ENCODE results near the gene ATRNL1.

The ATRNL1 gene

DNA sequence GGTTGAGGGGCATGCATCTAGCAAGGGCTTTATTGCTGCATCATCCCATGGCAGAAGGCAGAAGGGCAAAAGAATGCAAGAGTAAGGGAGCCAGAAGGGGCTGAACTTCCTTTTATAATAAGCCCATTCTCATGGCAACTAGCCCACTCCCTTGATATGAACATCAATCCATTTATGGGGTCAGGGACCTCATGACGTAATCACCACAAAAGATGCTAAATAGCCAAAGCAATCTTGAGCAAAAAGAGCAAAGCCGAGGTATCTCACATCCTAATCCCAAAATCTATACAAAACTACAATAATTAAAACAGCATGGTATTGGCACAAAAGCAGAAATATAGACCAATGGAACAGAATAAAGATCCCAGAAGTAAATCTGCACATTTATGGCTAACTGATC, 499.9 kb downstream of the ATRNL1 start:
- in situ Hi-C loops (cut with HindIII; ENCODE audit: low sequenced_read_pairs), result no loop called here

- in situ Hi-C loops (cut with HindIII; ENCODE audit: low sequenced_read_pairs), result no loop called here
Observed at GRCh38 chr10:115604627-115605026, 511.5 kb downstream of the ATRNL1 start.

- in situ Hi-C loops (cut with HindIII; ENCODE audit: low sequenced_read_pairs), result no loop called here
Observed at GRCh38 chr10:115606086-115606485, 512.9 kb downstream of the ATRNL1 start.

DNA sequence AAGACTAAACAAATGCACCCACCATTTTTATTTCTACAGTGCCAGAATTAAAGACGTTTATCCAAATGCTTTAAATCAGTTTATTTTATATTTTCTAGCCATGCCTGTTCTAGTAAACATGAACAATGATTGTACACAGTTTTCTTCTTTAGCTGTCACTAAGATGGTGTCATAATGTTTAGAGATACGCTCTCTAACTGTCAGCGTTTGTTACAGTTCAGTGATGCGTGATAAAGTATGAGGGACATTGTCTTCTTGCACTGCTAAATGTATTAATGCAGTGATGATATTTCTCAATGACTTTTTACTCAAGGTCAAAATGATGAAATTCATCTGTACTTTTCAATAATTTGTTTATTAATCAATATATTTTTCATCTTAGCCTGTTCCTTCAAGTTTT, 513.6 kb downstream of the ATRNL1 start:
- in situ Hi-C loops (cut with HindIII; ENCODE audit: low sequenced_read_pairs), result no loop called here

DNA sequence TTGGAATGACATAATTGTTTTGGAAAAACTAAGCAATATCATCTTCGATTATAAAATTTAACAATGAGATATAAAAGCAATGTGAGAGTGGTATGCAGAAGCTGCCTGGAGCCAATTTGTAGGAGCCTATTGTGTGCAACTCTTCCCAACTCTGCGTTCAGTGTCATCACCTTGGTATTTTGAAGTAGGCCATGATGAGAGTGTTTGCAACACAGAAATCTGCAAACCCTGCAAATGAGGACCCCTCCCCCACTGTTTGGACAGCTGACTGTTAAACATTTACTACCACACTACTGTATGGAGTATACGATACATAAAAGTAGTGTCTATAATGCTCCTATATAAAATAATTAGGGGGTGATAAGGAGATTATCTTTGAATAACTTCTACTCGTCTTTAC, 531.3 kb downstream of the ATRNL1 start:
- in situ Hi-C loops (cut with HindIII; ENCODE audit: low sequenced_read_pairs), result no loop called here

DNA sequence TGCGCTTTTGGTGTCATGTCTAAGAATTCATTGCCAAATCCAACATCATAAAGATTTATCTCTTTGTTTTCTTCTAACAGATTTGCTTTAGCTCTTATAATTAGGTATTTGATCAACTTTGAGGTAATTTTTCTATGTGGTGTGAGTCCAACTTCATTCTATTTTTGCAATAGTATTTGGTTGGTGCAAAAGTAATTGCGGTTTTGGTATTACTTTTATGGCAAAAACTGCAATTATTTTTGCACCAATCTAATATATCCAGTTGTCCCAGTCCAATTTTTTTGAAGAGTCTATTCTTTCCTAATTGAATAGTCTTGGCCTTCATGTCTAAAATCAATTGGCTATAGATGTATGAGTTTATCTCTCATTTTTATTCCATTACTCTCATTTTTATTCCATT, 535.5 kb downstream of the ATRNL1 start:
- in situ Hi-C loops (cut with HindIII; ENCODE audit: low sequenced_read_pairs), result no loop called here

DNA sequence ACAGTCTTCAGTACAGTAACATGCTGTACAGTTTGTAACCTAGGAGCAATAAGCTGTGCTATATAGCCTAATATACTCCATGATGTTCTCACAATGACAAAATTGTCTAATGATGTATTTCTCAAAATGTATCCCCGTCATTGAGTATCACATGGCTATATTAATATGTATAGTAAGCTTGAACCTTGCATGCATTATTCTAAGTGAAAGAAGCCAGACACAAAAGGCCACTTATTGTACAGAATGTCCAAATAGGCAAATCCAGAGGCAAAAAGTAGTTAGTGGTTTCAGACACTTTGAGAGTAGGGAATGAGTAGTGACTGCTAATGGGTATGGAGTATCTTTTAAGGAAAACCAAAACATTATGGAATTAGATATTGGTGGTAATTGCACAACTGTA, 545.1 kb downstream of the ATRNL1 start:
- in situ Hi-C loops (cut with HindIII; ENCODE audit: low sequenced_read_pairs), result no loop called here

DNA sequence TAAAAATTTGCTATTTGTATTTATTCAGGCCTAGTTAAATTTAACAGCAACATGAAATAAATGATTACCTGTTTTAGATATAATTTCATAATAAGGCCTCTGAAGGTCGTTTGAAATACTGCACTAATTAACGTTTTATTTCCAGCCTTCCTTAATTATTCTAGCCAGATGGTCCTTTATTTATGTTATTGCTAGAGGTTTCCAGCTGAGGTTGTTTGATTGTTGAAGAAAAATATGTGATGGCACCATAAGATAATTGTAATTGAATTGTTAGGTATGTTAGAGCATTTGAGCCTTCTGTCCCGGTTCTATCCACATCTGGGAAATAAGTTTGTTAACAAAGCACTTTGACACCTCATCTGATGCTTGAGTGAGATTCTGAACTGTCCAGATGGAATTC, 556.1 kb downstream of the ATRNL1 start:
- in situ Hi-C loops (cut with HindIII; ENCODE audit: low sequenced_read_pairs), result no loop called here

- in situ Hi-C loops (cut with HindIII; ENCODE audit: low sequenced_read_pairs), result no loop called here
Observed at GRCh38 chr10:115653473-115653872, 560.3 kb downstream of the ATRNL1 start.

DNA sequence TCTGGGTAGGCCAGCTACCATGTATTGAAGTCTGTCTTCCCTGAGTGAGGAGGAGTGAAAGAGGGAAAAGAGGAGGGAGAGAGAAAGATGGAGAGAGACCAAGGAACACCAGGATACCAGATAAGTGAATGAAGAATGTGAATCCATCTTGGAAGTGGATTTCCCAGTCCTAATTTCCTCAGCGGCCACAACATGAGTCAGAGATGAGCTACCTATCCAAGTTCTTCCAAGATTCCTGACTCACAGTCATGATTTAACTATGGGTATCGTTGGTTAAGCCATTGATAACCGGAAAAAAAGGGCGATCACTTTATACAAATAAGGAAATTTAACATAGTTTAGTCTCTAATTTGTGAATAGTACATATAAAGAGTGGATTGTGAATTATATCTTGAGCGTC, 561.8 kb downstream of the ATRNL1 start:
- in situ Hi-C loops (cut with HindIII; ENCODE audit: low sequenced_read_pairs), result no loop called here

GRCh38 chr10:115657161-115657860, 564.1 kb downstream of the ATRNL1 start:
- in situ Hi-C loops (cut with HindIII; ENCODE audit: low sequenced_read_pairs), result no loop called here

- in situ Hi-C loops (cut with HindIII; ENCODE audit: low sequenced_read_pairs), result no loop called here
Observed at GRCh38 chr10:115659616-115660015, 566.5 kb downstream of the ATRNL1 start.

GRCh38 chr10:115660391-115660790, 567.2 kb downstream of the ATRNL1 start:
- in situ Hi-C loops (cut with HindIII; ENCODE audit: low sequenced_read_pairs), result no loop called here

- in situ Hi-C loops (cut with HindIII; ENCODE audit: low sequenced_read_pairs), result no loop called here
Observed at GRCh38 chr10:115662422-115662821, 569.3 kb downstream of the ATRNL1 start.

DNA sequence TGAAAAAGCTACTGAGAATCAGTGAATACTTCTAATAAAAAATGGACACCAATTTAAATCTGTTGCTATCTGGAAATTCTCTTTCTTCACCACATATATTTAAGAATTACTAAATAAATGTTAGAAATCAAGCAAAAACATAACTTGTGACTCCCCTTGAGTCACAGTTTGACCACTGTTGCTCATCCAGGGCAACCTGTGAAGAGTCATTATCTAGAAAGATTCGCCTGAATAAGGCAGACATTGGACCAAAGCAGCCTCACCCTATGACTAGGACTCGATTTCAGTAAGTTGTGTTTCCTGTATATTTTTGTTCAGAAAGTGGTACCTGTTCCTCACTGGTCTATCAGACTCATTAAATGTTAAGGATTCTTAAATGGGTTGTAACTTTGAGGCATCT, 572.4 kb downstream of the ATRNL1 start:
- in situ Hi-C loops (cut with HindIII; ENCODE audit: low sequenced_read_pairs), result no loop called here

DNA sequence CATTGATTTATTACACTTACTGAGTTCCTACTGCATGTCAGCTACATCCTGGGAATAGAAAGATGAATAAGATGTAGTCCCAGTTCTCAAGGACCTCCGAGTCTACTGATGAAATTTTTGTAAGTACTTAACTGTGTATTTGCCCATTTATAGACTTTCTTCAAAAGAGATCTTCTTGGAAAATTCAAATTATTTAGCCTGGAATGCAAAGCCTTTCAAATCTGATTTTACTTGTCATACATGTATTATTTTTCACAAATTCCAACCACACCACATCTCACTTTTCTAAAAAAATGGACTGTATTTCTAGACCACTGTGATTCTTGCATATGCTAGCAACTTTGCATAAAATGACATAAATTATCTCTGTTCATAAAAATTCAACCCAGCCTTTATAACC, 581.3 kb downstream of the ATRNL1 start:
- in situ Hi-C loops (cut with HindIII; ENCODE audit: low sequenced_read_pairs), result no loop called here

DNA sequence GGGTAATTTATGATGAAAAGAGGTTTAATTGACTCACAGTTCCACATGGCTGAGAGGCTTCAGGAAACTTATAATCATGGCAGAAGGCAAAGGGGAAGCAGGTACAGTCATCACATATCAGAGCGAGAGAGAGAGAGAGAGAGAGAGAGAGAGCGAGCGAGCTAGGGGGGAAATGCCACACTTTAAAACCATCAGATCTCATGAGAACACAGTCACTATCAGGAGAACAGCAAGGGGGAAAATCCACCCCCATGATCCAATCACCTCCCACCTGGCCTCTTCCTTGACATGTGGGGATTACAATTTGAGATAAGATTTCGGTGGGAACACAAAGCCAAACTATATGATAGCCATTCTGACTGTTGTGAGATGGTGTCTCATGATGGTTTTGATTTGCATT, 603.6 kb downstream of the ATRNL1 start:
- in situ Hi-C loops (cut with HindIII; ENCODE audit: low sequenced_read_pairs), result no loop called here

GRCh38 chr10:115706026-115706425, 612.9 kb downstream of the ATRNL1 start:
- in situ Hi-C loops (cut with HindIII; ENCODE audit: low sequenced_read_pairs), result no loop called here

DNA sequence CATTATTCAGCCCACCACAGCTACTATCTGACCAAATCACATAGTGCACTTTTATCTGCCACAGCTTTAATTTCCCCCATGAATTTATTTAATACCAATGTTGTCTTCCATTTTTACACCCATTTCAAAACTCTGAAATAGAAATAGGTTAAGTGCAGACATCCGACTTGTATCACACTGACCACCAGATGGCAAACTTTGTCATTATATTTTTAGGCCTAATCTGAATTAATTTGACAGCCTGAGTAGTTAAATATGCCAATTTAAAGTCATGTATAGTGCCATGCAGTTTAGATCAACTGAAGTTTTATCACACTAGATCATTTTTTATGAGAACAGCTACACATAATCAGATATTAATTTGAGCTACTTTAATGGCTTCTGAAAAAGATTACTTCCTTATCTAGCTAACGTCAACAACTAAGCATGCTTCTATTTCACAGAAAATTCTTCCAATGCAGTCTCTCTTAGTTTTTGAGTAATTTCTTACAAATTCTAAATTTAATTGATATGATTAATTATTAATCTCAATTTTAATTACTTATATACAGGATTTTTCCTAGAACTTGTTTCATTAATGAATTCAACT, 613.4 kb downstream of the ATRNL1 start:
- in situ Hi-C loops (cut with HindIII; ENCODE audit: low sequenced_read_pairs), result no loop called here

DNA sequence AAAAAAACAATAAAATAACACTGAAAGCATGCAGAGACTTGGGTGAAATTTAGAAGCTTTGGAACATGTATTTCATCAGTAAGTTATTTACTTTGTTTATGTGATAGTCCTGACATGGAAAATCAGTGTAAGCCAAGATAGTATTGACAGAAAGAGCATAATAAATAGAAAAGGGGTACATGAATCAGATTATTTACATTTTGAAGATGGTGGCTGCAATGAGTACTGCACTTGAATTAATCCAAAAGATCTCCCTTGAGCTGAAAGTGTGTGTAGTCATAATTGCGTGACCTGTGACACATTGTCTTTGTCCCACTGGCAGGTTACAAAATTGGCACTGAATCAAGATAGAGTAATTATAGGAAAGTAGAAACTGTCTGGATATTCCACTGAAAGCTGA, 617.0 kb downstream of the ATRNL1 start:
- in situ Hi-C loops (cut with HindIII; ENCODE audit: low sequenced_read_pairs), result no loop called here

DNA sequence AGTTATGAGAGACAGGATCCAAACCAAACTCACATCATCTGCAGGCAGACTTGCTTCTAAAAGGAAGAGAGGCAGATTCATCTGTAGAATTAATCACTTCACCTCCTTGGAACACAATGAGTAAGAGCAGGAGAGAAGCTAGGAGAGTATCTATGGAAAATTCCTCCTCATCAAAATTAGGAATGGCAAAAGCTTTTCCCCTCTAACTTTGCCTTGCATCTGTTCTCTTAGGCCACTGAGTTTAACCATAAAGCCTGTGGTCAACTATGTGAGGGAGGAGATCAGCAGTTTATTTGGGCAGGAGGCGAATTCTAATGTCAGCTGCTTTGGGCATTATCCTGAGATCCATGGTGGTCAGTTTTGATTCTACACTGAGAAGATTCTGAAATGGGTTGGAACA, 618.1 kb downstream of the ATRNL1 start:
- in situ Hi-C loops (cut with HindIII; ENCODE audit: low sequenced_read_pairs), result no loop called here

GRCh38 chr10:115720121-115720520, 627.0 kb downstream of the ATRNL1 start:
- in situ Hi-C loops (cut with HindIII; ENCODE audit: low sequenced_read_pairs), result no loop called here

GRCh38 chr10:115727129-115727528, 634.0 kb downstream of the ATRNL1 start:
- in situ Hi-C loops (cut with HindIII; ENCODE audit: low sequenced_read_pairs), result no loop called here

All from endothelial cell of hepatic sinusoid (primary cell).